ENCODE data around the gene PPWD1.
"Not testable (repeated sequence)": the region's sequence is repeated elsewhere in the genome, so short reads cannot be mapped to it uniquely, and the experiment has no call there.

PPWD1 gene

DNA sequence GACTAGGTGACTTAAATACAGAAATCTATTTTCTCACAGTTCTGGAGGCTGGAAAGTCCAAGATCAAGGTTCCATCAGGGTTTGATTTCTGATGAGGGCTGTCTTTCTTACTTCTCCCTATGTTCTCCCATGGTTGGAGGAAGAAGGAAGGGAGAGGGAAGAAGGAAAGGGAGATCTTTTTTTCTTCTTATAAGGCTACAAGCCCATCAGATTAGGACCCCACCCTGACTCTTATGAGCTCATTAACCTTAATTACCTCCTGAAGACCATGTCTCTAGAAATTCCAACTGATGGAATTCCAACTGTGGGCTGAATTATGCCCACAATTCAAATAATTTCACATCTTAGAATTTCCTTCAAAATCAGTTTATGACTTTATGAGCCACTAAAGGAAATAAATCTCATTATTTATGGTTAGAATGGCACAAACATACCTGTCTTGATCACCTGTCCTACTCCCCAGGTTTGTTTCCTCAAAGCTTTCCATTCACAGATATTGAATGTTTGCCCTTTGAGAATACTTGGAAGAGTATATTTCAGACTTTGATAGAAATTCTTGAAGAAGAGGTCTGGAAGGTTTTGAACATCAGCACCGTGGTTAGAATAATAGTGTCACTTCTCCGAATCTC lies 7.6 kb downstream of the PPWD1 start:
- Histone ChIP-seq H3K9me3 (ENCODE audit: insufficient read depth, low read length, severe bottlenecking) (no peaks in the 10 kb centered on the region), H3K27ac (ENCODE audit: low read length) (no peak overlapping the region), H3K9ac (ENCODE audit: low read depth, low read length) (no peak overlapping the region), H3K4me1 (ENCODE audit: insufficient read depth, low read length) (peaks cover 9% of the 10 kb centered on the region; the same call in 1 of the 2 replicates), H3K4me3 (ENCODE audit: low read depth in 1 of 2, low read length in 2 of 2) (no peak overlapping the region), H3K79me2 (ENCODE audit: insufficient read depth, low read length) (peaks cover 14% of the 10 kb centered on the region), H4K20me1 (ENCODE audit: insufficient read depth, low read length) (no peaks in the 10 kb centered on the region), H3K27me3 (ENCODE audit: insufficient read depth, low read length, poor library complexity) (no peaks in the 10 kb centered on the region), H3K36me3 (ENCODE audit: insufficient read depth, low read length) (peaks cover 58% of the 10 kb centered on the region), H3K4me2 (ENCODE audit: insufficient read depth, low read length) (no peak overlapping the region), H2AFZ (ENCODE audit: low read depth, low read length) (no peak overlapping the region)
- TF ChIP-seq EZH2 (IDR thresholded peaks at IDR 0.05; ENCODE audit: borderline replicate concordance, low read depth, low read length, severe bottlenecking) (no peak), CTCF (IDR thresholded peaks at IDR 0.05; ENCODE audit: borderline replicate concordance, extremely low read depth, low read length, poor library complexity, severe bottlenecking) (no peak)
- ATAC-seq (ENCODE audit: insufficient read depth, low read depth) = no peak
- DNase-seq = no peak

DNA sequence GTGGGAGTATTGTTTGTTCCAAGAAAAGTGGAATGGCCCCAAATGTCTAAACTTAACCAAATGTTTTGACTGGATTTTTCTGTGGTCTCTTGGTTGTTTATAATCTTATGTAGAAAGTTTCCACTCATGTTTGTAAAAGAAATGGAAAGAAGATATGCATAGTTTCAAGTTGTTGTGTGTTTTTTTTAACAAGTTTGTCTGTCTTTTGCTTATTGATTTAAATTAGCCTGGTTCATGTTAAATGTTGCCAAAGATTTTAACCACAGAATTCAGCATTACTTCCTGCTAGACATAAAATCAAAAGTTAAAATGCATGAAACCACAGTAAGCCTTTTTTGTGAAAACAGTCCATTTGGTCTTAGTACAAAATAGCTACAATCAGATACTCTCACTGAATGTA lies 14.0 kb downstream of the PPWD1 start:
- no peaks in the 10 kb centered on the region for H3K9me3 ChIP-seq (ENCODE audit: insufficient read depth, low read length, severe bottlenecking)
- peaks cover 2% of the 10 kb centered on the region; the same call in 1 of the 2 replicates for H3K79me2 ChIP-seq (ENCODE audit: insufficient read depth, low read length)
- H3K27ac ChIP-seq (ENCODE audit: low read length) = no peak overlapping the region
- H3K27me3 ChIP-seq (ENCODE audit: insufficient read depth, low read length, poor library complexity) = no peaks in the 10 kb centered on the region
- no peak overlapping the region for H2AFZ ChIP-seq (ENCODE audit: low read depth, low read length)
- H3K4me3 ChIP-seq (ENCODE audit: low read depth in 1 of 2, low read length in 2 of 2) = no peak overlapping the region
- no peak overlapping the region for H3K4me2 ChIP-seq (ENCODE audit: insufficient read depth, low read length)
- TF ChIP-seq EZH2 (IDR thresholded peaks at IDR 0.05; ENCODE audit: borderline replicate concordance, low read depth, low read length, severe bottlenecking) = no peak
- no peak for TF ChIP-seq CTCF (IDR thresholded peaks at IDR 0.05; ENCODE audit: borderline replicate concordance, extremely low read depth, low read length, poor library complexity, severe bottlenecking)
- ATAC-seq (ENCODE audit: insufficient read depth, low read depth) = no peak
- H3K9ac ChIP-seq (ENCODE audit: low read depth, low read length) = no peak overlapping the region
- H4K20me1 ChIP-seq (ENCODE audit: insufficient read depth, low read length) = no peaks in the 10 kb centered on the region
- peaks cover 67% of the 10 kb centered on the region for H3K36me3 ChIP-seq (ENCODE audit: insufficient read depth, low read length)
- H3K4me1 ChIP-seq (ENCODE audit: insufficient read depth, low read length) = no peaks in the 10 kb centered on the region
- no peak for DNase-seq

DNA sequence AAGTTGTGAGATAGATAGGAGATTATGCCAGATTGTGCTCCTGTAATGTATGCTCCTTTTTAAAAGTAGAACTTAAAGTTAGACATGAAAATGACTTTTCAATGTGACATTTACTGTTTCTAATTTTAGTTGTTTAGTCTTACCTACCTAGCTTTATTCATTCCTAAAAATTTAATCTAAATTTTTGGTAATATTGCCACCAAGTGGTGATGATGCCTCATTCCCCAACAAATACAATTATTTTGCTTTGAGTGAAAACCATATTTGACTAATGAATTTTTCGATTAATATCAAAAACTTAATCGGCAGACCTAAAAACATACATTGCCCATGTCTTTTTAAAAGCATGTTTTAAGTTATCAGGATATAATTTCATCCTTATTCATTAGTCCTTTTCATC lies 25.6 kb downstream of the PPWD1 start:
- H3K9me3 ChIP-seq (ENCODE audit: insufficient read depth, low read length, severe bottlenecking) = no peaks in the 10 kb centered on the region
- H3K4me3 ChIP-seq (ENCODE audit: low read depth in 1 of 2, low read length in 2 of 2) = no peak overlapping the region
- H2AFZ ChIP-seq (ENCODE audit: low read depth, low read length) = no peak overlapping the region
- no peaks in the 10 kb centered on the region for H4K20me1 ChIP-seq (ENCODE audit: insufficient read depth, low read length)
- no peaks in the 10 kb centered on the region for H3K79me2 ChIP-seq (ENCODE audit: insufficient read depth, low read length)
- H3K27ac ChIP-seq (ENCODE audit: low read length) = no peak overlapping the region
- no peak for ATAC-seq (ENCODE audit: insufficient read depth, low read depth)
- peaks cover 86% of the 10 kb centered on the region for H3K36me3 ChIP-seq (ENCODE audit: insufficient read depth, low read length)
- H3K27me3 ChIP-seq (ENCODE audit: insufficient read depth, low read length, poor library complexity) = no peaks in the 10 kb centered on the region
- H3K4me2 ChIP-seq (ENCODE audit: insufficient read depth, low read length) = no peak overlapping the region
- H3K4me1 ChIP-seq (ENCODE audit: insufficient read depth, low read length) = no peaks in the 10 kb centered on the region
- H3K9ac ChIP-seq (ENCODE audit: low read depth, low read length) = no peak overlapping the region
- TF ChIP-seq CTCF (IDR thresholded peaks at IDR 0.05; ENCODE audit: borderline replicate concordance, extremely low read depth, low read length, poor library complexity, severe bottlenecking) (peak; percentile 27), EZH2 (IDR thresholded peaks at IDR 0.05; ENCODE audit: borderline replicate concordance, low read depth, low read length, severe bottlenecking) (no peak)
- no peak for DNase-seq

GRCh38 chr5:65601761-65602160 lies 38.7 kb downstream of the PPWD1 start:
- H3K4me2 ChIP-seq (ENCODE audit: insufficient read depth, low read length); ATAC-seq (ENCODE audit: insufficient read depth, low read depth); H4K20me1 ChIP-seq (ENCODE audit: insufficient read depth, low read length); H3K27ac ChIP-seq (ENCODE audit: low read length); H3K4me3 ChIP-seq (ENCODE audit: low read depth in 1 of 2, low read length in 2 of 2); H3K27me3 ChIP-seq (ENCODE audit: insufficient read depth, low read length, poor library complexity); H3K9me3 ChIP-seq (ENCODE audit: insufficient read depth, low read length, severe bottlenecking); H2AFZ ChIP-seq (ENCODE audit: low read depth, low read length); H3K79me2 ChIP-seq (ENCODE audit: insufficient read depth, low read length); H3K9ac ChIP-seq (ENCODE audit: low read depth, low read length); H3K4me1 ChIP-seq (ENCODE audit: insufficient read depth, low read length); DNase-seq: not testable (repeated sequence)
- peaks cover 74% of the 10 kb centered on the region for H3K36me3 ChIP-seq (ENCODE audit: insufficient read depth, low read length)
